HEK293 (cell line): ENCODE results near the gene ADPRHL1.

Experiments used
- CTCF ChIA-PET: fragments of 350-600 bp; formaldehyde crosslinking; extraction: SDS; loops from one replicate; lab custom pipeline; 2021; ENCODE audit warnings: antibody characterized with exemption; lab: Yijun Ruan, JAX
- POLR2A ChIA-PET: fragments of 300-600 bp; formaldehyde crosslinking; extraction: SDS; loops from one replicate; lab custom pipeline; 2020; ENCODE audit warnings: antibody characterized with exemption, inconsistent platforms; lab: Yijun Ruan, JAX
- H3K27ac ChIP-seq: fragments of 200-500 bp; sonication (Bioruptor generic); 2 replicates; pipeline ENCODE4 v1.5.1; 2014; ENCODE audit warnings: low read depth, low read length, control low read depth, inconsistent platforms; ENCODE audit errors: extremely low read depth
- H3K36me3 ChIP-seq, 2 experiments: fragments of 200-500 bp in 1 of 2; sonication (Bioruptor generic) in 1 of 2; 1 replicate in 1 of 2; 2 replicates in 1 of 2; pipeline ENCODE4 v1.5.1; 2014 to 2017; ENCODE audit warnings: inconsistent platforms in 2 of 2, low read length in 2 of 2; ENCODE audit not compliant: control insufficient read depth in 2 of 2, insufficient read depth in 1 of 2
- H3K4me1 ChIP-seq: fragments of 200-500 bp; sonication (Bioruptor generic); 2 replicates; pipeline ENCODE4 v1.5.1; 2014; ENCODE audit warnings: mild to moderate bottlenecking, low read length, inconsistent platforms; ENCODE audit not compliant: control insufficient read depth, insufficient read depth
- H3K4me3 ChIP-seq: 2 replicates; pipeline ENCODE4 v1.5.1; 2011; ENCODE audit warnings: low read depth, mild to moderate bottlenecking, control low read depth, low read length, moderate library complexity
- H3K9me3 ChIP-seq: fragments of 200-500 bp; sonication (Bioruptor generic); 2 replicates; pipeline ENCODE4 v1.5.1; 2014; ENCODE audit warnings: low read depth, low read length, inconsistent platforms; ENCODE audit not compliant: control insufficient read depth, insufficient read depth
- GLI4 ChIP-seq: fragments of 450-650 bp; formaldehyde crosslinking; IDR thresholded peaks from 2 replicates; pipeline ENCODE4 v1.5.1; 2016; ENCODE audit warnings: missing biosample characterization, missing genetic modification characterization
- KLF16 ChIP-seq: fragments of 450-650 bp; formaldehyde crosslinking; IDR thresholded peaks from 2 replicates; pipeline ENCODE4 v1.5.1; 2017; ENCODE audit warnings: missing biosample characterization, missing genetic modification characterization
- RBAK ChIP-seq: fragments of 450-650 bp; formaldehyde crosslinking; IDR thresholded peaks from 2 replicates; pipeline ENCODE4 v1.5.1; 2016; ENCODE audit warnings: missing biosample characterization, missing genetic modification characterization
- SP2 ChIP-seq: fragments of 450-650 bp; formaldehyde crosslinking; IDR thresholded peaks from 2 replicates; pipeline ENCODE4 v1.5.1; 2016; ENCODE audit warnings: missing biosample characterization, missing genetic modification characterization
- ZNF19 ChIP-seq: fragments of 450-650 bp; formaldehyde crosslinking; IDR thresholded peaks from 2 replicates; pipeline ENCODE4; 2016; ENCODE audit warnings: missing biosample characterization, missing genetic modification characterization, low read depth
- ZNF366 ChIP-seq: fragments of 450-650 bp; formaldehyde crosslinking; conservative IDR thresholded peaks from 2 replicates; pipeline ENCODE4 v1.5.1; 2016; ENCODE audit warnings: missing biosample characterization, missing genetic modification characterization
- ZNF473 ChIP-seq: fragments of 450-650 bp; formaldehyde crosslinking; IDR thresholded peaks from 2 replicates; pipeline ENCODE4 v1.5.1; 2017; ENCODE audit warnings: missing biosample characterization, missing genetic modification characterization
- ZNF596 ChIP-seq: fragments of 450-650 bp; IDR thresholded peaks from 2 replicates; pipeline ENCODE4 v1.5.0; 2018; ENCODE audit warnings: missing biosample characterization, mild to moderate bottlenecking, missing genetic modification characterization, moderate library complexity
- ZNF670 ChIP-seq: fragments of 450-650 bp; formaldehyde crosslinking; IDR thresholded peaks from 2 replicates; pipeline ENCODE4 v1.5.1; 2016; ENCODE audit warnings: missing biosample characterization, missing genetic modification characterization, low read depth
- ZNF791 ChIP-seq: fragments of 450-650 bp; formaldehyde crosslinking; IDR thresholded peaks from 2 replicates; pipeline ENCODE4 v1.5.1; 2016; ENCODE audit warnings: missing biosample characterization, missing genetic modification characterization
- ZNF830 ChIP-seq: fragments of 450-650 bp; IDR thresholded peaks from 2 replicates; pipeline ENCODE4 v1.5.0; 2018; ENCODE audit warnings: missing biosample characterization, missing genetic modification characterization, low read depth, mild to moderate bottlenecking, moderate library complexity
- TF ChIP-seq, protein P1 (sequence below): fragments of 450-650 bp; formaldehyde crosslinking; IDR thresholded peaks from 2 replicates; pipeline ENCODE4 v1.5.1; 2016; ENCODE audit warnings: missing biosample characterization, missing genetic modification characterization, low read depth
- TF ChIP-seq, protein P2 (sequence below): fragments of 450-650 bp; formaldehyde crosslinking; IDR thresholded peaks from 2 replicates; pipeline ENCODE4 v1.5.1; 2016; ENCODE audit warnings: missing biosample characterization, missing genetic modification characterization
- TF ChIP-seq, protein P3 (sequence below): fragments of 450-650 bp; formaldehyde crosslinking; IDR thresholded peaks from 2 replicates; pipeline ENCODE4 v1.5.1; 2016; ENCODE audit warnings: missing biosample characterization, missing genetic modification characterization
- TF ChIP-seq, protein P4 (sequence below): fragments of 450-650 bp; formaldehyde crosslinking; IDR thresholded peaks from 2 replicates; pipeline ENCODE4 v1.5.1; 2016; ENCODE audit warnings: missing biosample characterization, missing genetic modification characterization

The ADPRHL1 gene

DNA sequence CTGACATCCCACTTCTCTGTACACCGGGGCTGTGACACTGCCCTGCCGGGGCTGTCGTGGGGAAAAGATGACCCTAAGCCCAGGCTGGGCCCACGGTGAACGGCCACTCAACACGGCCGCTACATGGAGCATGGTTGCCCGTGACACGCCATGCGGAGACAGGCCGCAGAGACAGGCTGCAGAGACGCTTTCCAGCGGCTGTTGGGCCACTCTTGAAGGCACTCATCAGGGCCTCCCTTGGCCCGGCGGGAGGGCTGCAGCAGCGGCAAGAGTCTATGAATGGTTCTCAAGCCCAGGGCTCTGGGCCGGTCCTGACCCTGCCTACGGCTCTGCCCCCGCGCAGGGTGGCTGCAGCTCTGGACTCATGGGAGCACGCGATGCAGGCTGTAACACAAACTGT, 22.1 kb downstream of the ADPRHL1 start (continued):
- TF ChIP-seq KLF16 (tag by site-specific recombination) = no peak
- no peak for TF ChIP-seq RBAK (tag by site-specific recombination)
- TF ChIP-seq, protein P1, sequence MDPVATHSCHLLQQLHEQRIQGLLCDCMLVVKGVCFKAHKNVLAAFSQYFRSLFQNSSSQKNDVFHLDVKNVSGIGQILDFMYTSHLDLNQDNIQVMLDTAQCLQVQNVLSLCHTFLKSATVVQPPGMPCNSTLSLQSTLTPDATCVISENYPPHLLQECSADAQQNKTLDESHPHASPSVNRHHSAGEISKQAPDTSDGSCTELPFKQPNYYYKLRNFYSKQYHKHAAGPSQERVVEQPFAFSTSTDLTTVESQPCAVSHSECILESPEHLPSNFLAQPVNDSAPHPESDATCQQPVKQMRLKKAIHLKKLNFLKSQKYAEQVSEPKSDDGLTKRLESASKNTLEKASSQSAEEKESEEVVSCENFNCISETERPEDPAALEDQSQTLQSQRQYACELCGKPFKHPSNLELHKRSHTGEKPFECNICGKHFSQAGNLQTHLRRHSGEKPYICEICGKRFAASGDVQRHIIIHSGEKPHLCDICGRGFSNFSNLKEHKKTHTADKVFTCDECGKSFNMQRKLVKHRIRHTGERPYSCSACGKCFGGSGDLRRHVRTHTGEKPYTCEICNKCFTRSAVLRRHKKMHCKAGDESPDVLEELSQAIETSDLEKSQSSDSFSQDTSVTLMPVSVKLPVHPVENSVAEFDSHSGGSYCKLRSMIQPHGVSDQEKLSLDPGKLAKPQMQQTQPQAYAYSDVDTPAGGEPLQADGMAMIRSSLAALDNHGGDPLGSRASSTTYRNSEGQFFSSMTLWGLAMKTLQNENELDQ (tag by site-specific recombination) = no peak
- TF ChIP-seq ZNF791 (tag by site-specific recombination) = no peak
- TF ChIP-seq, protein P2, sequence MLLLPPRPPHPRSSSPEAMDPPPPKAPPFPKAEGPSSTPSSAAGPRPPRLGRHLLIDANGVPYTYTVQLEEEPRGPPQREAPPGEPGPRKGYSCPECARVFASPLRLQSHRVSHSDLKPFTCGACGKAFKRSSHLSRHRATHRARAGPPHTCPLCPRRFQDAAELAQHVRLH (tag by site-specific recombination) = no peak
- TF ChIP-seq, protein P3, sequence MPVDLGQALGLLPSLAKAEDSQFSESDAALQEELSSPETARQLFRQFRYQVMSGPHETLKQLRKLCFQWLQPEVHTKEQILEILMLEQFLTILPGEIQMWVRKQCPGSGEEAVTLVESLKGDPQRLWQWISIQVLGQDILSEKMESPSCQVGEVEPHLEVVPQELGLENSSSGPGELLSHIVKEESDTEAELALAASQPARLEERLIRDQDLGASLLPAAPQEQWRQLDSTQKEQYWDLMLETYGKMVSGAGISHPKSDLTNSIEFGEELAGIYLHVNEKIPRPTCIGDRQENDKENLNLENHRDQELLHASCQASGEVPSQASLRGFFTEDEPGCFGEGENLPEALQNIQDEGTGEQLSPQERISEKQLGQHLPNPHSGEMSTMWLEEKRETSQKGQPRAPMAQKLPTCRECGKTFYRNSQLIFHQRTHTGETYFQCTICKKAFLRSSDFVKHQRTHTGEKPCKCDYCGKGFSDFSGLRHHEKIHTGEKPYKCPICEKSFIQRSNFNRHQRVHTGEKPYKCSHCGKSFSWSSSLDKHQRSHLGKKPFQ (tag by site-specific recombination) = no peak
- no peak for TF ChIP-seq ZNF596
- TF ChIP-seq ZNF19 (tag by site-specific recombination) = no peak
- no peak for TF ChIP-seq SP2 (tag by site-specific recombination)
- TF ChIP-seq, protein P4, sequence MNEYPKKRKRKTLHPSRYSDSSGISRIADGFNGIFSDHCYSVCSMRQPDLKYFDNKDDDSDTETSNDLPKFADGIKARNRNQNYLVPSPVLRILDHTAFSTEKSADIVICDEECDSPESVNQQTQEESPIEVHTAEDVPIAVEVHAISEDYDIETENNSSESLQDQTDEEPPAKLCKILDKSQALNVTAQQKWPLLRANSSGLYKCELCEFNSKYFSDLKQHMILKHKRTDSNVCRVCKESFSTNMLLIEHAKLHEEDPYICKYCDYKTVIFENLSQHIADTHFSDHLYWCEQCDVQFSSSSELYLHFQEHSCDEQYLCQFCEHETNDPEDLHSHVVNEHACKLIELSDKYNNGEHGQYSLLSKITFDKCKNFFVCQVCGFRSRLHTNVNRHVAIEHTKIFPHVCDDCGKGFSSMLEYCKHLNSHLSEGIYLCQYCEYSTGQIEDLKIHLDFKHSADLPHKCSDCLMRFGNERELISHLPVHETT (tag by site-specific recombination) = no peak
- TF ChIP-seq ZNF670 (tag by site-specific recombination) = no peak
- no peak for TF ChIP-seq ZNF830

DNA sequence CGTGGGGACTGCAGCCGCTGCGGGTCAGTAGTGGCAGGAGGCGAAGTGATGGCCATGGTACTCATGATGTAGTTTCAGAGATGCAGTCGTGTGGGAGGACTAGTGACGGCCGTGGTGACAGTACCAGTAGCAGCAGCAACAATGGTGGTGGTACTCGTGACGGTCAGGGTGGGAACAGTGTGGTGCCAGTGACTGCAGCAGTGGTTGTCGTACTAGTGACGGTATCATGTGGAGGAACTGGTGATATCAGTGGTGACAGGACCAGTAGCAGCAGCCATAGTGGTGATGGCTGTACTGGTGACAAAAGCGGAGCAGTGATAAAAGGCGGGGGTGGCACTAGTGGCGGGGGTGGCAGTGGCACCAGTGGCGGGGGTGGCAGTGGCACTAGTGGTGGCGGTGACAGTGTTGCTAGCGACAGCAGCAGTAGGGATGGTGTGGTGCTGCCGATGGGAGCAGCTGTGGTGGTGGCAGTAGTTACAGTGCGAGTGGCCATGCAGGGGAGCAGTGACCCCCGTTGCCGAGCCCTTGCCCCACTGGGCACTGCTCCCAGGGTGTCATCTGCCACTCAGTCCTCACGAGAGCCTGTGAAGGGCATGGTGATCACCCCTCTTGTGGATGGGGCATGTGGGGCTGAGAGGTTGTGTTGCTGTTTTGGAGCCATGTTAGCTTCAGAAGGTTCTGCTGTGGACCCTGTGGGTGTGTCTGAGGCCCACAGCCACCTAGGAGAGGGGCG, 22.7 kb downstream of the ADPRHL1 start:
- no peaks in the 10 kb centered on the region for H3K4me1 ChIP-seq
- ChIA-PET POLR2A (no interaction called here), CTCF (no interaction called here)
- no peaks in the 10 kb centered on the region for H3K9me3 ChIP-seq
- H3K4me3 ChIP-seq = no peak overlapping the region
- no peak for TF ChIP-seq ZNF366 (tag by site-specific recombination)
- H3K36me3 ChIP-seq = no peaks in the 10 kb centered on the region
- no peak overlapping the region for H3K27ac ChIP-seq

DNA sequence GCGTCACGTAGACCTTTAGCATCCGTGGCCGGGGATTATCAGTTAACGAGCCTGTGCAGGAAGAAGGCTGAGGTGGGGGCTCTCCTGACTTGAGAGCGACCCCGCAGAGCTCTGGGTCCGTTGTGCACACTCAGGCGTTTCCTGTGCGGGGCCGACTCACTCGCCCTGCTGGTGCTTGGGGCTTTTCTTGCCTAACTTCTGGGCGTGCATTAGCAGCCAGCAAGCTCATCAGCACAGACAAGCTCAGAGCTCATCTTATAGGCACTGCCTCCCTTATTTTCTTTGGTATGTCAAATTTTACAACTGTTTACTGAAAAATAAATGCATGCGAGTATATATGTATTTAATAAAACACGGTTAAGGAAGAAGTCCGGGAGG, 23.7 kb downstream of the ADPRHL1 start:
- Histone ChIP-seq H3K4me1 (no peaks in the 10 kb centered on the region), H3K9me3 (no peaks in the 10 kb centered on the region), H3K27ac (no peak overlapping the region), H3K4me3 (no peak overlapping the region), H3K36me3 (no peaks in the 10 kb centered on the region)
- TF ChIP-seq ZNF473 (tag by site-specific recombination) = no peak
- no peak for TF ChIP-seq GLI4 (tag by site-specific recombination)
- ChIA-PET CTCF (interaction anchor here (0.6 kb wide), 1 partner anchor 24 kb away, joined by 3 read pairs; no protein-coding TSS in a partner anchor), POLR2A (interaction anchor here (0.6 kb wide), 1 partner anchor 14 kb away, joined by 3 read pairs; no protein-coding TSS in a partner anchor)
